Uterus (tissue), 2 donors: ENCODE measurements around the gene NPPC.

Source experiments
- POLR2A ChIP-seq, 2 donors: fragments of 450-650 bp; IDR thresholded peaks; one replicate each; pipeline ENCODE4 v1.6.1; 2016; ENCODE audit warnings: antibody characterized with exemption in 2 of 2, mild to moderate bottlenecking in 1 of 2, moderate library complexity in 1 of 2
- TF ChIP-seq, protein P1 (sequence below), 4 experiments: fragments of 200-600 bp in 2 of 4; fragments of 450-650 bp in 2 of 4; sonication (generic) in 2 of 4; IDR thresholded peaks; one replicate each; pipeline ENCODE4 v1.5.1; 2016 to 2019; ENCODE audit warnings: antibody characterized with exemption in 4 of 4, mild to moderate bottlenecking in 2 of 4, moderate library complexity in 1 of 4

- TF ChIP-seq POLR2A (IDR thresholded peaks at IDR 0.05) = no peak
- TF ChIP-seq, protein P1, sequence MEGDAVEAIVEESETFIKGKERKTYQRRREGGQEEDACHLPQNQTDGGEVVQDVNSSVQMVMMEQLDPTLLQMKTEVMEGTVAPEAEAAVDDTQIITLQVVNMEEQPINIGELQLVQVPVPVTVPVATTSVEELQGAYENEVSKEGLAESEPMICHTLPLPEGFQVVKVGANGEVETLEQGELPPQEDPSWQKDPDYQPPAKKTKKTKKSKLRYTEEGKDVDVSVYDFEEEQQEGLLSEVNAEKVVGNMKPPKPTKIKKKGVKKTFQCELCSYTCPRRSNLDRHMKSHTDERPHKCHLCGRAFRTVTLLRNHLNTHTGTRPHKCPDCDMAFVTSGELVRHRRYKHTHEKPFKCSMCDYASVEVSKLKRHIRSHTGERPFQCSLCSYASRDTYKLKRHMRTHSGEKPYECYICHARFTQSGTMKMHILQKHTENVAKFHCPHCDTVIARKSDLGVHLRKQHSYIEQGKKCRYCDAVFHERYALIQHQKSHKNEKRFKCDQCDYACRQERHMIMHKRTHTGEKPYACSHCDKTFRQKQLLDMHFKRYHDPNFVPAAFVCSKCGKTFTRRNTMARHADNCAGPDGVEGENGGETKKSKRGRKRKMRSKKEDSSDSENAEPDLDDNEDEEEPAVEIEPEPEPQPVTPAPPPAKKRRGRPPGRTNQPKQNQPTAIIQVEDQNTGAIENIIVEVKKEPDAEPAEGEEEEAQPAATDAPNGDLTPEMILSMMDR (IDR thresholded peaks at IDR 0.05) = no peak
These were observed 5.3 kb upstream of the NPPC start for GRCh38 chr2:231931481-231931915.
